Measurements from ENCODE around the gene G3BP1.

GRCh38 chr5:151812757-151813309, 41.1 kb downstream of the G3BP1 start:
- TF ChIP-seq, protein P1, sequence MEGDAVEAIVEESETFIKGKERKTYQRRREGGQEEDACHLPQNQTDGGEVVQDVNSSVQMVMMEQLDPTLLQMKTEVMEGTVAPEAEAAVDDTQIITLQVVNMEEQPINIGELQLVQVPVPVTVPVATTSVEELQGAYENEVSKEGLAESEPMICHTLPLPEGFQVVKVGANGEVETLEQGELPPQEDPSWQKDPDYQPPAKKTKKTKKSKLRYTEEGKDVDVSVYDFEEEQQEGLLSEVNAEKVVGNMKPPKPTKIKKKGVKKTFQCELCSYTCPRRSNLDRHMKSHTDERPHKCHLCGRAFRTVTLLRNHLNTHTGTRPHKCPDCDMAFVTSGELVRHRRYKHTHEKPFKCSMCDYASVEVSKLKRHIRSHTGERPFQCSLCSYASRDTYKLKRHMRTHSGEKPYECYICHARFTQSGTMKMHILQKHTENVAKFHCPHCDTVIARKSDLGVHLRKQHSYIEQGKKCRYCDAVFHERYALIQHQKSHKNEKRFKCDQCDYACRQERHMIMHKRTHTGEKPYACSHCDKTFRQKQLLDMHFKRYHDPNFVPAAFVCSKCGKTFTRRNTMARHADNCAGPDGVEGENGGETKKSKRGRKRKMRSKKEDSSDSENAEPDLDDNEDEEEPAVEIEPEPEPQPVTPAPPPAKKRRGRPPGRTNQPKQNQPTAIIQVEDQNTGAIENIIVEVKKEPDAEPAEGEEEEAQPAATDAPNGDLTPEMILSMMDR (conservative IDR thresholded peaks at IDR 0.05) = no peak
- TF ChIP-seq ZFX (IDR thresholded peaks at IDR 0.05) = no peak
